Measurements from ENCODE around the gene RASIP1. TPM values are rescaled to one million over a fixed set of nuclear protein-coding genes. Genes with fewer than 3 reads are reported as not detected.

The RASIP1 gene
- total and polyA plus RNA-seq, 2 of the 8 experiments (the other 6 are each of a cell fraction or from before 2014, with no cell fraction given) = 9.3 to 11.4 TPM

- FAIRE-seq = no peak
- H3K4me2 ChIP-seq (ENCODE audit: insufficient read depth in 1 of 2, low read depth in 2 of 2, low read length in 2 of 2) = no peak overlapping the region
- no peaks in the 10 kb centered on the region for H3K36me3 ChIP-seq (ENCODE audit: control insufficient read depth in 2 of 4, insufficient read depth in 4 of 4, low read length in 3 of 4)
- H3K4me3 ChIP-seq (ENCODE audit: extremely low read depth in 1 of 4, insufficient read depth in 2 of 4, low read depth in 3 of 4, low read length in 4 of 4) = no peak overlapping the region
- H4K5ac ChIP-seq (ENCODE audit: insufficient read length, low read depth, low read length) = no peak overlapping the region
- H2BK20ac ChIP-seq (ENCODE audit: low read length) = no peak overlapping the region
- H3K79me1 ChIP-seq (ENCODE audit: low read depth, low read length) = no peaks in the 10 kb centered on the region
- no peaks in the 10 kb centered on the region for H3K23me2 ChIP-seq (ENCODE audit: low read depth, low read length)
- peaks cover 0 to 3% (median 0%) of the 10 kb centered on the region in 4 experiments; a peak in 3 of 7 replicates for H3K27me3 ChIP-seq (replicated peaks in 1 of 4; ENCODE audit: control insufficient read depth in 3 of 4, extremely low read depth in 1 of 4, insufficient read depth in 3 of 4, low read length in 3 of 4)
- no peak overlapping the region for H3K9ac ChIP-seq (replicated peaks in 1 of 4; ENCODE audit: extremely low read depth in 1 of 4, low read depth in 3 of 4, low read length in 3 of 4)
- H4K20me1 ChIP-seq (replicated peaks in 1 of 2; ENCODE audit: control insufficient read depth in 1 of 2, insufficient read depth in 2 of 2, low read length in 2 of 2) = no peaks in the 10 kb centered on the region
- no peaks in the 10 kb centered on the region for H3K79me2 ChIP-seq (ENCODE audit: control insufficient read depth in 1 of 2, insufficient read depth in 2 of 2, low read length in 2 of 2)
- H2BK15ac ChIP-seq (ENCODE audit: low read length) = peak overlapping the region; percentile 46; the same call in 1 of the 2 replicates
- H2BK12ac ChIP-seq (ENCODE audit: low read depth, low read length) = no peak overlapping the region
- no peak overlapping the region for H3K14ac ChIP-seq (ENCODE audit: insufficient read length)
- no peak overlapping the region for H3K18ac ChIP-seq (ENCODE audit: extremely low read depth, low read length)
- TF ChIP-seq RAD21 (IDR thresholded peaks at IDR 0.05 in 1 of 2, conservative IDR thresholded peaks at IDR 0.05 in 1 of 2; ENCODE audit: low read depth in 2 of 2, low read length in 2 of 2) (peak; percentile 12 to 31; a peak in 2 of 4 replicates), POU5F1 (IDR thresholded peaks at IDR 0.05; ENCODE audit: low read depth, low read length) (no peak)
- no peak for DNase-seq (ENCODE audit: low read depth in 1 of 2, low spot score in 2 of 2)
- H3K4me1 ChIP-seq (replicated peaks in 1 of 4; ENCODE audit: control insufficient read depth in 3 of 4, insufficient read depth in 4 of 4, low read length in 3 of 4) = no peaks in the 10 kb centered on the region; a peak in 2 of 7 replicates
- no peak overlapping the region for H3K4ac ChIP-seq (replicated peaks; ENCODE audit: insufficient read length, low read depth, low read length)
- H3K27ac ChIP-seq (ENCODE audit: low read depth, low read length) = no peak overlapping the region
- no peak overlapping the region for H4K91ac ChIP-seq (replicated peaks; ENCODE audit: insufficient read length, low read length)
- H2AFZ ChIP-seq (ENCODE audit: low read length) = peak overlapping the region; percentile 12; the same call in 1 of the 2 replicates
- H3K9me3 ChIP-seq (ENCODE audit: insufficient read depth in 2 of 2, low read depth in 1 of 2, low read length in 1 of 2) = no peaks in the 10 kb centered on the region
- H2BK120ac ChIP-seq (replicated peaks; ENCODE audit: low read depth, low read length) = no peak overlapping the region
- no peak overlapping the region for H3K56ac ChIP-seq (replicated peaks; ENCODE audit: insufficient read length, low read depth, low read length)
- no peak overlapping the region for H2AK5ac ChIP-seq (ENCODE audit: low read depth, low read length)
- ChIA-PET POLR2A (ENCODE audit: partially characterized antibody) (interaction anchor here (0.7 to 2.2 kb wide), 5 partner anchors 10 to 177 kb away, joined by 3 to 7 read pairs (median 4); no protein-coding TSS in a partner anchor), CTCF (ENCODE audit: partially characterized antibody) (interaction anchor here (0.6 to 17.5 kb wide), 7 partner anchors 27 to 175 kb away, joined by 3 to 231 read pairs (median 4); no protein-coding TSS in a partner anchor)
- WGBS, 2 experiments (ENCODE audit: extremely low coverage in 1 of 2, insufficient coverage in 1 of 2, insufficient read length in 1 of 2, insufficient replicate concordance in 2 of 2, low coverage in 1 of 2, low lambda C conversion rate in 2 of 2, missing lambda C conversion rate in 1 of 2) = 76% methylated on average over 5 of the region's 5 CpGs; no CpG with 5 or more reads in 1 of the 2 experiments
- H4K8ac ChIP-seq (ENCODE audit: extremely low read depth, insufficient read depth, low read length) = no peak overlapping the region
- no peak overlapping the region for H3K23ac ChIP-seq (ENCODE audit: insufficient read length)
- H2BK5ac ChIP-seq (ENCODE audit: low read depth, low read length) = no peak overlapping the region
Observed at GRCh38 chr19:48784527-48784926, 44.1 kb upstream of the RASIP1 start.

All from H1 (cell line).